Activated CD4-positive, CD25-positive, alpha-beta regulatory T cell treated with anti-CD3 and anti-CD28 coated beads, Interleukin-2, amount 50 U/mL, for 24 hours (primary cell): ENCODE results near the gene FAM72B.
"Not testable (repeated sequence)": the region's sequence is repeated elsewhere in the genome, so short reads cannot be mapped to it uniquely, and the experiment has no call there.

Experiments used
- ATAC-seq, 2 donors: fragments of 150-1000 bp; cut with Tn5 transposase; one replicate each; pipeline ENCODE4 v1.10.0; 2021; ENCODE audit warnings: mild to moderate bottlenecking in 1 of 2, moderate library complexity in 1 of 2

Gene FAM72B

GRCh38 chr1:121148489-121149190, 35.5 kb downstream of the FAM72B start:
- ATAC-seq = peak in 1 of 2 donors; percentile 35

- ATAC-seq = not testable (repeated sequence)
These were observed 43.7 kb downstream of the FAM72B start for GRCh38 chr1:121140393-121140792.

- not testable (repeated sequence) for ATAC-seq
These were observed 52.6 kb downstream of the FAM72B start for GRCh38 chr1:121131494-121131893.

- ATAC-seq = peak in 1 of 2 donors; percentile 48
These were observed 65.7 kb downstream of the FAM72B start for GRCh38 chr1:121118480-121118824.
